ENCODE results near the gene TBC1D5.
A peak's percentile ranks its signal among the peaks of the same experiment; 100 is the strongest.

Gene TBC1D5

GRCh38 chr3:17577796-17578520 is 164.5 kb downstream of the TBC1D5 start:
- TF ChIP-seq, protein P1, sequence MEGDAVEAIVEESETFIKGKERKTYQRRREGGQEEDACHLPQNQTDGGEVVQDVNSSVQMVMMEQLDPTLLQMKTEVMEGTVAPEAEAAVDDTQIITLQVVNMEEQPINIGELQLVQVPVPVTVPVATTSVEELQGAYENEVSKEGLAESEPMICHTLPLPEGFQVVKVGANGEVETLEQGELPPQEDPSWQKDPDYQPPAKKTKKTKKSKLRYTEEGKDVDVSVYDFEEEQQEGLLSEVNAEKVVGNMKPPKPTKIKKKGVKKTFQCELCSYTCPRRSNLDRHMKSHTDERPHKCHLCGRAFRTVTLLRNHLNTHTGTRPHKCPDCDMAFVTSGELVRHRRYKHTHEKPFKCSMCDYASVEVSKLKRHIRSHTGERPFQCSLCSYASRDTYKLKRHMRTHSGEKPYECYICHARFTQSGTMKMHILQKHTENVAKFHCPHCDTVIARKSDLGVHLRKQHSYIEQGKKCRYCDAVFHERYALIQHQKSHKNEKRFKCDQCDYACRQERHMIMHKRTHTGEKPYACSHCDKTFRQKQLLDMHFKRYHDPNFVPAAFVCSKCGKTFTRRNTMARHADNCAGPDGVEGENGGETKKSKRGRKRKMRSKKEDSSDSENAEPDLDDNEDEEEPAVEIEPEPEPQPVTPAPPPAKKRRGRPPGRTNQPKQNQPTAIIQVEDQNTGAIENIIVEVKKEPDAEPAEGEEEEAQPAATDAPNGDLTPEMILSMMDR (conservative IDR thresholded peaks at IDR 0.05; ENCODE audit: low read length), result no peak
- DNase-seq (ENCODE audit: low read depth), result peak; percentile 79
- H3K4me3 ChIP-seq (ENCODE audit: low read length), result no peak overlapping the region

GRCh38 chr3:17573396-17573795 is 169.0 kb downstream of the TBC1D5 start:
- H3K4me3 ChIP-seq (ENCODE audit: low read length), result no peak overlapping the region
- TF ChIP-seq, protein P1 (conservative IDR thresholded peaks at IDR 0.05; ENCODE audit: low read length), result no peak
- no peak for DNase-seq (ENCODE audit: low read depth)

DNA sequence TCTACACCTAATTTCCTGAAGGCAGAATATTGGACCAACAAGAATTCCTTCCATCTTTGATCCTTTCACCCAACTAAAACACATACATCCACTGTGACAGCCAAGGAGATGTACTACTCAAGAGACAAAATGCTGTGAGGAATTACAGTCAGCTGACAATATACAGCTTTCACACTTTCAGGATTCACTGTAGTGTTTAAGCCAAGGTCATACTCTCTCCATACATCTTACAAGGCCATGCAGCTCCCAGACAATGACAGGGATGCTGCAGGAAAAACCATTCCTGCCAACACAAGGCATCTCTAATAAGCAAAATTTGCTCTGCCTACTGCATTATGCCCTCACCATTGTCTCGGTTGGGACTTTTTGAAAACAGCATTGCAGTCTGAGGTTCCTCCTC is 170.7 kb downstream of the TBC1D5 start:
- DNase-seq (ENCODE audit: low read depth), result no peak
- H3K4me3 ChIP-seq (ENCODE audit: low read length), result no peak overlapping the region

GRCh38 chr3:17562845-17563244 is 179.6 kb downstream of the TBC1D5 start:
- TF ChIP-seq, protein P1 (conservative IDR thresholded peaks at IDR 0.05; ENCODE audit: low read length), result no peak
- no peak for DNase-seq (ENCODE audit: low read depth)
- no peak overlapping the region for H3K4me3 ChIP-seq (ENCODE audit: low read length)

More for the DNA sequence above, 170.7 kb downstream of the TBC1D5 start:
- TF ChIP-seq, protein P1 (conservative IDR thresholded peaks at IDR 0.05; ENCODE audit: low read length), result no peak

DNA sequence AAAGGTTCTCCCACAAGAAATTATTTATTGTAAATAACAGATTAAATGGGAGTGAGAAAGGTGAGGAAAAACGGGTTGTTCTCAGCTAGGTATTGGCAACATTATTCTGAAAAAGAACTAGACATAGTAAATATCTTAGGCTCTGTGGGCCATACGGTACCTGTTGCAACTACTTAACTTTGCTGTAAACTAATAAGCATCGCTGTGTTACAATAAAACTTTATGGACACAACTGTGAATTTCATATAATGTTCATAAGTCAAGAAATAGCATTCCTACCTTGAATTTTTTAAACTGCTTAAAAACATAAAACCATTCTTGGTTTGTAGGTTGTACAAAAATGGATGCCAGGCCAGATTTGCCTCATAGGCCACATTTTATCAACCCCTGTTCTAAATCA is 183.9 kb downstream of the TBC1D5 start:
- TF ChIP-seq, protein P1 (conservative IDR thresholded peaks at IDR 0.05; ENCODE audit: low read length), result no peak
- no peak overlapping the region for H3K4me3 ChIP-seq (ENCODE audit: low read length)
- DNase-seq (ENCODE audit: low read depth), result no peak

GRCh38 chr3:17557749-17558463 is 184.5 kb downstream of the TBC1D5 start:
- H3K4me3 ChIP-seq (ENCODE audit: low read length), result no peak overlapping the region
- TF ChIP-seq, protein P1 (conservative IDR thresholded peaks at IDR 0.05; ENCODE audit: low read length), result no peak
- DNase-seq (ENCODE audit: low read depth), result no peak

- no peak for DNase-seq (ENCODE audit: low read depth)
- TF ChIP-seq, protein P1 (conservative IDR thresholded peaks at IDR 0.05; ENCODE audit: low read length), result no peak
- no peak overlapping the region for H3K4me3 ChIP-seq (ENCODE audit: low read length)
Observed at GRCh38 chr3:17555525-17555924, 186.9 kb downstream of the TBC1D5 start.

All from AG10803 (cell line).